Activated T-helper 17 cell treated with anti-CD3 and anti-CD28 coated beads, Interleukin-2, amount 50 U/mL, for 72 hours (primary cell): Measurements from ENCODE around the gene ICOSLG. TPM values are rescaled to one million over a fixed set of nuclear protein-coding genes. Genes with fewer than 3 reads are reported as not detected.

ENCODE experiments used
- ATAC-seq: fragments of 150-1000 bp; cut with Tn5 transposase; replicated peaks from 2 replicates; pipeline ENCODE4 v1.10.0; 2021; ENCODE audit warnings: mild to moderate bottlenecking, moderate library complexity
- H3K27ac Mint-ChIP-seq: one replicate; pipeline ENCODE4 v1.8.0; 2022; ENCODE audit warnings: mixed read lengths
- H3K27me3 Mint-ChIP-seq: one replicate; pipeline ENCODE4 v1.8.0; 2022; ENCODE audit warnings: mixed read lengths
- H3K36me3 Mint-ChIP-seq: one replicate; pipeline ENCODE4 v1.8.0; 2022; ENCODE audit warnings: low read depth, mild to moderate bottlenecking, mixed read lengths
- H3K4me1 Mint-ChIP-seq: one replicate; pipeline ENCODE4 v1.8.0; 2022; ENCODE audit warnings: mixed read lengths
- H3K4me3 Mint-ChIP-seq: one replicate; pipeline ENCODE4 v1.8.0; 2022; ENCODE audit warnings: mild to moderate bottlenecking, mixed read lengths
- H3K9me3 Mint-ChIP-seq: one replicate; pipeline ENCODE4 v1.8.0; 2022; ENCODE audit warnings: mixed read lengths
- total RNA-seq, 2 donors: library from RNA; stranded (reverse); gene quantifications; one replicate each; pipeline ENCODE4 v1.2.3, GENCODE V29; 2022

ICOSLG gene
- total RNA-seq, 2 donors from 2014 or later = 2.0 to 6.4 TPM

- Mint-ChIP-seq H3K4me1 (no peaks in the 10 kb centered on the region), H3K27ac (no peak overlapping the region), H3K4me3 (no peak overlapping the region), H3K36me3 (no peaks in the 10 kb centered on the region), H3K27me3 (no peaks in the 10 kb centered on the region), H3K9me3 (no peaks in the 10 kb centered on the region)
- ATAC-seq = no peak
Measured at GRCh38 chr21:44273046-44273445, 32.3 kb upstream of the ICOSLG start.

- no peak for ATAC-seq
- H3K9me3 Mint-ChIP-seq = no peaks in the 10 kb centered on the region
- no peaks in the 10 kb centered on the region for H3K36me3 Mint-ChIP-seq
- H3K4me3 Mint-ChIP-seq = no peak overlapping the region
- no peaks in the 10 kb centered on the region for H3K27me3 Mint-ChIP-seq
- H3K4me1 Mint-ChIP-seq = no peaks in the 10 kb centered on the region
- no peak overlapping the region for H3K27ac Mint-ChIP-seq
Measured at GRCh38 chr21:44272284-44272858, 31.6 kb upstream of the ICOSLG start.

- ATAC-seq = no peak
- H3K4me3 Mint-ChIP-seq = no peak overlapping the region
- no peaks in the 10 kb centered on the region for H3K9me3 Mint-ChIP-seq
Measured at GRCh38 chr21:44271558-44272283, 31.0 kb upstream of the ICOSLG start.

GRCh38 chr21:44269090-44269489 is 28.3 kb upstream of the ICOSLG start:
- no peaks in the 10 kb centered on the region for H3K27me3 Mint-ChIP-seq
- H3K36me3 Mint-ChIP-seq = no peaks in the 10 kb centered on the region
- ATAC-seq = no peak
- H3K4me1 Mint-ChIP-seq = no peaks in the 10 kb centered on the region
- no peak overlapping the region for H3K4me3 Mint-ChIP-seq
- H3K27ac Mint-ChIP-seq = no peak overlapping the region
- H3K9me3 Mint-ChIP-seq = no peaks in the 10 kb centered on the region

More at GRCh38 chr21:44271558-44272283, 31.0 kb upstream of the ICOSLG start:
- Mint-ChIP-seq H3K36me3 (no peaks in the 10 kb centered on the region), H3K27ac (no peak overlapping the region), H3K4me1 (no peaks in the 10 kb centered on the region), H3K27me3 (no peaks in the 10 kb centered on the region)

GRCh38 chr21:44267655-44268142 is 27.0 kb upstream of the ICOSLG start:
- no peaks in the 10 kb centered on the region for H3K36me3 Mint-ChIP-seq
- peak; percentile 46 for ATAC-seq
- no peak overlapping the region for H3K4me3 Mint-ChIP-seq
- no peak overlapping the region for H3K27ac Mint-ChIP-seq
- no peaks in the 10 kb centered on the region for H3K4me1 Mint-ChIP-seq
- H3K27me3 Mint-ChIP-seq = no peaks in the 10 kb centered on the region
- no peaks in the 10 kb centered on the region for H3K9me3 Mint-ChIP-seq

- H3K36me3 Mint-ChIP-seq = no peaks in the 10 kb centered on the region
- no peaks in the 10 kb centered on the region for H3K9me3 Mint-ChIP-seq
- H3K27me3 Mint-ChIP-seq = no peaks in the 10 kb centered on the region
- no peaks in the 10 kb centered on the region for H3K4me1 Mint-ChIP-seq
- no peak overlapping the region for H3K4me3 Mint-ChIP-seq
- H3K27ac Mint-ChIP-seq = no peak overlapping the region
- no peak for ATAC-seq
Measured at GRCh38 chr21:44265734-44266270, 25.1 kb upstream of the ICOSLG start.

GRCh38 chr21:44263768-44264167 is 23.0 kb upstream of the ICOSLG start:
- Mint-ChIP-seq H3K36me3 (no peaks in the 10 kb centered on the region), H3K4me3 (no peak overlapping the region), H3K4me1 (no peaks in the 10 kb centered on the region), H3K27ac (no peak overlapping the region), H3K9me3 (no peaks in the 10 kb centered on the region), H3K27me3 (no peaks in the 10 kb centered on the region)
- ATAC-seq = no peak

GRCh38 chr21:44263221-44263760 is 22.5 kb upstream of the ICOSLG start:
- no peak overlapping the region for H3K4me3 Mint-ChIP-seq
- H3K36me3 Mint-ChIP-seq = no peaks in the 10 kb centered on the region
- no peak for ATAC-seq

GRCh38 chr21:44262338-44263056 is 21.8 kb upstream of the ICOSLG start:
- ATAC-seq = no peak
- no peak overlapping the region for H3K4me3 Mint-ChIP-seq
- no peaks in the 10 kb centered on the region for H3K4me1 Mint-ChIP-seq
- H3K9me3 Mint-ChIP-seq = no peaks in the 10 kb centered on the region
- H3K27ac Mint-ChIP-seq = no peak overlapping the region
- H3K27me3 Mint-ChIP-seq = no peaks in the 10 kb centered on the region
- no peaks in the 10 kb centered on the region for H3K36me3 Mint-ChIP-seq

More at GRCh38 chr21:44263221-44263760, 22.5 kb upstream of the ICOSLG start:
- Mint-ChIP-seq H3K4me1 (no peaks in the 10 kb centered on the region), H3K27ac (no peak overlapping the region), H3K27me3 (no peaks in the 10 kb centered on the region), H3K9me3 (no peaks in the 10 kb centered on the region)

GRCh38 chr21:44261675-44262295 is 21.0 kb upstream of the ICOSLG start, which contains the start of gene DNMT3L:
DNMT3L (minus strand) TSS chr21:44261897; CDS start chr21:44261259, 638 bp downstream.
- Mint-ChIP-seq H3K4me3 (no peak within 1 kb of the TSS), H3K27ac (no peak within 1 kb of the TSS), H3K36me3 (no peaks in the 10 kb centered on the region), H3K4me1 (no peaks in the 10 kb centered on the region), H3K27me3 (no peaks in the 10 kb centered on the region), H3K9me3 (no peaks in the 10 kb centered on the region)
- no peak for ATAC-seq

- Mint-ChIP-seq H3K4me3 (no peak overlapping the region), H3K27ac (no peak overlapping the region), H3K27me3 (no peaks in the 10 kb centered on the region), H3K36me3 (no peaks in the 10 kb centered on the region), H3K4me1 (no peaks in the 10 kb centered on the region), H3K9me3 (no peaks in the 10 kb centered on the region)
- no peak for ATAC-seq
Measured at GRCh38 chr21:44260791-44261631, 20.3 kb upstream of the ICOSLG start.

- H3K9me3 Mint-ChIP-seq = no peaks in the 10 kb centered on the region
- no peak for ATAC-seq
- H3K27me3 Mint-ChIP-seq = no peaks in the 10 kb centered on the region
- H3K36me3 Mint-ChIP-seq = no peaks in the 10 kb centered on the region
- H3K4me1 Mint-ChIP-seq = no peaks in the 10 kb centered on the region
- no peak overlapping the region for H3K27ac Mint-ChIP-seq
- no peak overlapping the region for H3K4me3 Mint-ChIP-seq
Measured at GRCh38 chr21:44260066-44260465, 19.3 kb upstream of the ICOSLG start.

GRCh38 chr21:44259082-44259705 is 18.5 kb upstream of the ICOSLG start:
- Mint-ChIP-seq H3K27ac (no peak overlapping the region), H3K4me3 (no peak overlapping the region), H3K4me1 (no peaks in the 10 kb centered on the region), H3K27me3 (no peaks in the 10 kb centered on the region), H3K36me3 (no peaks in the 10 kb centered on the region), H3K9me3 (no peaks in the 10 kb centered on the region)
- ATAC-seq = no peak
